Measurements from ENCODE around the gene RCOR1.

RCOR1 gene

GRCh38 chr14:102588821-102589220 lies 3.6 kb upstream of the RCOR1 start:
- no peak overlapping the region for H3K4me3 ChIP-seq (ENCODE audit: low read depth, low read length)
- DNase-seq (ENCODE audit: low read depth), result no peak
- no peak for TF ChIP-seq CTCF (IDR thresholded peaks at IDR 0.05; ENCODE audit: insufficient read depth, low read depth, low read length, missing control alignments)

DNA sequence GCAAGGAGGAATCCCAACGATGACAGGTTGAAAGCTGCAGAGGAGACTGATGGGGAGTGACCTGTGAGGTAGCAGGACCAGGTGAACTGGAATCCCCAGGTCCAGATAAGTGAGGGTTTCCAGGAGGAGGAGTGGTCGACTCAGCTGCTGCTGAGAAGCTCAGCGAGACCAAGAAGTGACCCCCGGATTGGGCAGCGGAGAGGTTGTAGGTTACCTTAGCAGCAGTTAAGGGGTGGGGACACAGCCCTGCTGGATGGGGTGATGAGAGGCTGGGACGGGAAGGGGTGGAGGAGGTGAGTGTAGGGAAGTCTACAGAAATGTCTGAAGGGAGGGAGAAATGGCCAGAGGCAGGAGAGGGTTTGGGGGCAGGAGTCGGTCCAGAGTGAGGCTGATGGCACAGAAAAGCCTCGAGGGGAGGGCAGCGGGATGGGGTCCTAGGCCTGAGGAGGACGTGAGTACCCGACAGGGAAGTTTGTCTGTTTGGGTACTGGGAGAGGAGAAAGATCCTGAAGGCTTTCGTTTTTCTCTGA lies 2.6 kb upstream of the RCOR1 start:
- DNase-seq (ENCODE audit: low read depth), result no peak
- no peak overlapping the region for H3K4me3 ChIP-seq (ENCODE audit: low read depth, low read length)
- no peak for TF ChIP-seq CTCF (IDR thresholded peaks at IDR 0.05; ENCODE audit: insufficient read depth, low read depth, low read length, missing control alignments)

DNA sequence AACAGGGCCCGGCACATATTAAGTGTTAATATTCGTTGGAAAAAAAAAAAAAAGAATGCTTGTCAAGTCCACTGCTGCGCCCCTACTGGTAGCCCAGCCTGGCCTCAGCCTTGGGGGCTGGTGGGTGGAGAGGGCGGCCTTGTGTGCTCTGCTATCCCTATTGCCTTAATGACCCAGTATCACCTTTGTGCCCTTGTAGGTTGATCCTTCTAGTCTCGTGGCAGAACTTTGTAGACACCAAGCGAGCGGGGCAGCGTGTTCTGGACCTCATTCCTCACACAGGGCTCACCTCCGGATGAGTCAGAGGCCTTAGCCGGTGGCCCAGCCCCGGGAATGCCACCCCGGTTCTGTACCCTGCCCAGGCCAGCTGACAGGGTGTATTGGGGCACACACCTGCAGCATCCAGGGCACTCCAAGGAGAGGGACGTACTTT lies 1.8 kb upstream of the RCOR1 start:
- peak; percentile 29 for DNase-seq (ENCODE audit: low read depth)
- peak; percentile 10 for TF ChIP-seq CTCF (IDR thresholded peaks at IDR 0.05; ENCODE audit: insufficient read depth, low read depth, low read length, missing control alignments)
- H3K4me3 ChIP-seq (ENCODE audit: low read depth, low read length), result no peak overlapping the region; the same call in 1 of the 2 replicates

- H3K4me3 ChIP-seq (ENCODE audit: low read depth, low read length), result peak overlapping the region; percentile 97
- TF ChIP-seq CTCF (IDR thresholded peaks at IDR 0.05; ENCODE audit: insufficient read depth, low read depth, low read length, missing control alignments), result no peak
- DNase-seq (ENCODE audit: low read depth), result peak; percentile 44
Measured at GRCh38 chr14:102591372-102591943, 991 bp upstream of the RCOR1 start.

DNA sequence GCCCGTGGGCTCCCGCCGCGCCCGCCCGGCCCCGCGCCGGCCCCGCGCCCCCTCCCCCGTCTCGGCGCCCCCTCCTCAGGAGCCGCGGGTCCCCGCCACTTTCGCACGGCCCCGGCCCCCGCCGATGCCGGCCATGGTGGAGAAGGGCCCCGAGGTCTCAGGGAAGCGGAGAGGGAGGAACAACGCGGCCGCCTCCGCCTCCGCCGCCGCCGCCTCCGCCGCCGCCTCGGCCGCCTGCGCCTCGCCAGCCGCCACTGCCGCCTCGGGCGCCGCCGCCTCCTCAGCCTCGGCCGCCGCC lies 263 bp downstream of the RCOR1 start:
- TF ChIP-seq CTCF (IDR thresholded peaks at IDR 0.05; ENCODE audit: insufficient read depth, low read depth, low read length, missing control alignments), result no peak
- peak overlapping the region; percentile 84 for H3K4me3 ChIP-seq (ENCODE audit: low read depth, low read length)
- no peak for DNase-seq (ENCODE audit: low read depth)

- peak; percentile 42 for TF ChIP-seq CTCF (IDR thresholded peaks at IDR 0.05; ENCODE audit: insufficient read depth, low read depth, low read length, missing control alignments)
Measured at GRCh38 chr14:102593061-102593824, 794 bp downstream of the RCOR1 start.

More at GRCh38 chr14:102593061-102593824, 794 bp downstream of the RCOR1 start:
- H3K4me3 ChIP-seq (ENCODE audit: low read depth, low read length), result peak overlapping the region; percentile 84
- peak; percentile 62 for DNase-seq (ENCODE audit: low read depth)
